Neural progenitor cell (in vitro differentiated cells): ENCODE measurements around the gene GIGYF1. TPM values are rescaled to one million over a fixed set of nuclear protein-coding genes. Genes with fewer than 3 reads are reported as not detected.
A peak's percentile ranks its signal among the peaks of the same experiment; 100 is the strongest.

ENCODE experiments used
- DNase-seq: peaks from one replicate; pipeline ENCODE4 v3.0.0-alpha.2; 2016; ENCODE audit warnings: low spot score
- H2AFZ ChIP-seq: fragments of 200-600 bp; sonication (generic); replicated peaks from 2 replicates; pipeline ENCODE4 v1.6.1; 2016; ENCODE audit warnings: antibody characterized with exemption
- H3F3A ChIP-seq: fragments of 200-600 bp; sonication (generic); 2 replicates; pipeline ENCODE4 v1.6.1; 2016; ENCODE audit warnings: antibody characterized with exemption, low read depth
- H3K27ac ChIP-seq: fragments of 200-600 bp; sonication (generic); 2 replicates; pipeline ENCODE4 v1.5.1; 2016; ENCODE audit warnings: mild to moderate bottlenecking
- H3K27me3 ChIP-seq: fragments of 200-600 bp; sonication (generic); 2 replicates; pipeline ENCODE4 v1.6.1; 2016; ENCODE audit warnings: mild to moderate bottlenecking, moderate library complexity
- H3K36me3 ChIP-seq: fragments of 200-600 bp; sonication (generic); 2 replicates; pipeline ENCODE4 v1.5.1; 2016
- H3K4me1 ChIP-seq: fragments of 200-600 bp; sonication (generic); 2 replicates; pipeline ENCODE4 v1.6.1; 2016; ENCODE audit warnings: mixed run types
- H3K4me2 ChIP-seq: fragments of 200-600 bp; sonication (generic); 2 replicates; pipeline ENCODE4 v1.6.1; 2016
- H3K4me3 ChIP-seq: fragments of 200-600 bp; sonication (generic); 2 replicates; pipeline ENCODE4 v1.5.1; 2016
- H3K79me2 ChIP-seq: fragments of 200-600 bp; sonication (generic); 2 replicates; pipeline ENCODE4 v1.6.1; 2016; ENCODE audit warnings: low read depth
- H3K9ac ChIP-seq: fragments of 200-600 bp; sonication (generic); 2 replicates; pipeline ENCODE4 v1.6.1; 2016
- H3K9me3 ChIP-seq: fragments of 200-600 bp; sonication (generic); 2 replicates; pipeline ENCODE4 v1.5.1; 2016; ENCODE audit warnings: low read depth
- H4K20me1 ChIP-seq: fragments of 200-600 bp; sonication (generic); 2 replicates; pipeline ENCODE4 v1.6.1; 2016; ENCODE audit warnings: low read depth
- H3K27ac Mint-ChIP-seq: 3 replicates; pipeline ENCODE4 v1.8.0; 2021; ENCODE audit warnings: mixed read lengths
- H3K27me3 Mint-ChIP-seq: 2 replicates; pipeline ENCODE4 v1.8.0; 2022; ENCODE audit warnings: low read depth, mild to moderate bottlenecking, inconsistent platforms, moderate library complexity, mixed read lengths; ENCODE audit not compliant: insufficient read depth
- H3K36me3 Mint-ChIP-seq: 3 replicates; pipeline ENCODE4 v1.8.0; 2021; ENCODE audit warnings: mixed read lengths
- H3K4me1 Mint-ChIP-seq: 3 replicates; pipeline ENCODE4 v1.8.0; 2021; ENCODE audit warnings: mixed read lengths
- H3K4me3 Mint-ChIP-seq: 3 replicates; pipeline ENCODE4 v1.8.0; 2021; ENCODE audit warnings: mild to moderate bottlenecking, moderate library complexity, mixed read lengths
- H3K9me3 Mint-ChIP-seq: 3 replicates; pipeline ENCODE4 v1.8.0; 2020; ENCODE audit warnings: mixed read lengths
- CTCF ChIP-seq: fragments of 200-600 bp; sonication (generic); IDR thresholded peaks from 2 replicates; pipeline ENCODE4 v1.5.1; 2017; ENCODE audit warnings: antibody characterized with exemption, mild to moderate bottlenecking
- EZH2 ChIP-seq: fragments of 200-600 bp; sonication (generic); IDR thresholded peaks from 2 replicates; pipeline ENCODE4 v1.6.1; 2017; ENCODE audit warnings: antibody characterized with exemption, mild to moderate bottlenecking, moderate library complexity
- EZH2phosphoT487 ChIP-seq: fragments of 200-600 bp; sonication (generic); IDR thresholded peaks from 2 replicates; pipeline ENCODE4 v1.6.1; 2017; ENCODE audit warnings: antibody characterized with exemption
- total RNA-seq: library from RNA; depleted of rRNA; stranded (reverse); fragments of >200 nt; gene quantifications from 2 replicates; pipeline ENCODE4 v1.2.3, GENCODE V29; 2015; ENCODE audit warnings: low replicate concordance

GIGYF1 gene
- total RNA-seq, 1 donor from 2014 or later, result 24.2 TPM

GRCh38 chr7:100722480-100723212 lies 28.6 kb upstream of the GIGYF1 start:
- no peak overlapping the region for H2AFZ ChIP-seq
- peaks cover 16% of the 10 kb centered on the region for H3K9me3 Mint-ChIP-seq
- H3F3A ChIP-seq, result peaks cover 3% of the 10 kb centered on the region
- peaks cover 5% of the 10 kb centered on the region for H3K4me1 ChIP-seq
- H3K4me2 ChIP-seq, result no peak overlapping the region
- no peak overlapping the region for H3K9ac ChIP-seq
- H3K4me3 Mint-ChIP-seq, result peak overlapping the region; percentile 31
- H3K27ac ChIP-seq, result no peak overlapping the region
- peaks cover 9% of the 10 kb centered on the region for H3K4me1 Mint-ChIP-seq
- H3K27ac Mint-ChIP-seq, result no peak overlapping the region
- H3K9me3 ChIP-seq, result no peaks in the 10 kb centered on the region
- H3K27me3 ChIP-seq, result peaks cover 86% of the 10 kb centered on the region
- H4K20me1 ChIP-seq, result peaks cover 3% of the 10 kb centered on the region
- TF ChIP-seq EZH2 (no peak), CTCF (no peak)
- no peaks in the 10 kb centered on the region for H3K36me3 Mint-ChIP-seq
- peaks cover 42% of the 10 kb centered on the region for H3K27me3 Mint-ChIP-seq
- DNase-seq, result no peak
- H3K4me3 ChIP-seq, result no peak overlapping the region
- no peaks in the 10 kb centered on the region for H3K36me3 ChIP-seq
- no peaks in the 10 kb centered on the region for H3K79me2 ChIP-seq

- DNase-seq, result no peak
- no peak overlapping the region for H3K4me2 ChIP-seq
- TF ChIP-seq EZH2phosphoT487 (no peak), CTCF (no peak), EZH2 (no peak)
- H3K27me3 Mint-ChIP-seq, result peaks cover 41% of the 10 kb centered on the region
- peaks cover 81% of the 10 kb centered on the region for H3K27me3 ChIP-seq
- no peak overlapping the region for H3K9ac ChIP-seq
- H3K36me3 Mint-ChIP-seq, result no peaks in the 10 kb centered on the region
- H3K79me2 ChIP-seq, result no peaks in the 10 kb centered on the region
- no peak overlapping the region for H3K4me3 ChIP-seq
- H3K9me3 Mint-ChIP-seq, result peaks cover 16% of the 10 kb centered on the region
- H3F3A ChIP-seq, result peaks cover 3% of the 10 kb centered on the region
- no peak overlapping the region for H3K27ac ChIP-seq
- H4K20me1 ChIP-seq, result peaks cover 3% of the 10 kb centered on the region
- peaks cover 5% of the 10 kb centered on the region for H3K4me1 ChIP-seq
- H3K4me1 Mint-ChIP-seq, result peaks cover 9% of the 10 kb centered on the region
- no peaks in the 10 kb centered on the region for H3K36me3 ChIP-seq
- no peak overlapping the region for H3K27ac Mint-ChIP-seq
- no peak overlapping the region for H3K4me3 Mint-ChIP-seq
- no peaks in the 10 kb centered on the region for H3K9me3 ChIP-seq
- no peak overlapping the region for H2AFZ ChIP-seq
Measured at GRCh38 chr7:100721505-100721812, 27.4 kb upstream of the GIGYF1 start.

- Mint-ChIP-seq H3K9me3 (peaks cover 16% of the 10 kb centered on the region), H3K36me3 (no peaks in the 10 kb centered on the region), H3K4me1 (peaks cover 9% of the 10 kb centered on the region), H3K4me3 (peak overlapping the region; percentile 74), H3K27ac (no peak overlapping the region), H3K27me3 (peaks cover 41% of the 10 kb centered on the region)
- peaks cover 5% of the 10 kb centered on the region for H3K4me1 ChIP-seq
- H3K79me2 ChIP-seq, result no peaks in the 10 kb centered on the region
- no peaks in the 10 kb centered on the region for H3K36me3 ChIP-seq
- H3K9ac ChIP-seq, result no peak overlapping the region
- no peak overlapping the region for H3K27ac ChIP-seq
- TF ChIP-seq EZH2phosphoT487 (peak; percentile 88), CTCF (no peak), EZH2 (peak; percentile 95)
- no peaks in the 10 kb centered on the region for H3K9me3 ChIP-seq
- H3K27me3 ChIP-seq, result peaks cover 76% of the 10 kb centered on the region
- DNase-seq, result peak; percentile 52
- peaks cover 3% of the 10 kb centered on the region for H4K20me1 ChIP-seq
- peak overlapping the region; percentile 49 for H3K4me3 ChIP-seq
- peak overlapping the region; percentile 30 for H2AFZ ChIP-seq
- H3K4me2 ChIP-seq, result peak overlapping the region; percentile 79
- H3F3A ChIP-seq, result peaks cover 3% of the 10 kb centered on the region
Measured at GRCh38 chr7:100720671-100721504, 26.8 kb upstream of the GIGYF1 start.
